Inflammatory macrophage (primary cell): Measurements from ENCODE around the gene TOR2A.

ENCODE experiments used
- DNase-seq, 2 donors: peaks; one replicate each; pipeline ENCODE4 v3.0.0-alpha.2; 2020 to 2022

The TOR2A gene

GRCh38 chr9:127716412-127716811 is 18.7 kb downstream of the TOR2A start:
- no peak for DNase-seq

DNA sequence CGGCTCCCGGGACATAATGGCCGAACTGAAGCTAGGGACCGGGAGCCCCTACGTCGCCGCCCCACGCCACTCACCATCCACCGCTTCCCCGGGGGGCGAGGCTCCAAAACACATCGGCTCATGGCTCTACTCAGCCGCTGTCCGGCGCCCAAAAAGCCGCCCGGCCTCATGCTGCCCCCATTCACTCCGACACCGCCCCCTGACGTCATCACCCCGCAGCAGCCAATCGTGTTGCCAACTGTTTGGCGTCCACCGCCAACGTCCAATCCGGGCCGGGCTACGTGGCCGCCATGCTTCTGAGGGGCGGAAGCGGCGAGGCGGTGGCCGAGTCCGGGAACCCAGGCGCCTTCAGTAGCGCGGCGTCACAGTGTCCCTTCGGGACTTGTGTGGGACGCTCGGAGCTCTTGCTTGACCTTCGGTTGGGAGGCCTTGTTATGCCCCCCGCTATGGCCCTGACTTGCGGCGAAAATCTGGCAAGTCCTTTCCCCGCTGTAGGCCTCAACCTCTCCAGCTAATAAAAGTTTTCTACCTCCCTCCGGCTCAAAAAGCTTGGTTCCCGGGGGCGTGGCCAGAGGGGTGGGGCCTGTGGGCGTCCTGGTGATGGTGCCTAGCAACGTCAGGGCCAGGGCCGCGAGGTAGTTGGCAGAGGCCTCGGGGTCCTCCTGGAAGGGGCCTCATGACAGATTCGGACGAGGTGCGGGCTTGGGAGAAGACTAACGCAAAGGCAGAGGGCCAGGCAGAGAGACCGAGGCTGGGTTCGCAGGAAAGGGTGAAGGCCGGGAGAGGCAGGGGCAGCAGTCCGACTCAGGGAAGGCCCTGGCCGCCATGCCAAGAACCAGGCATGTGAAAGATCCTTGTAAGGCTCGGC is 19.4 kb downstream of the TOR2A start, which contains the start of the genes PTRH1 and TTC16:
TSS of gene PTRH1 (minus strand) at position 194 of the 868 bp plus-strand sequence. CDS start at position 170, 24 bp downstream.
TSS of gene TTC16 (plus strand) at position 610 of the 868 bp plus-strand sequence. CDS start at position 677, 67 bp downstream.
- DNase-seq: peak; percentile 97 to 98

DNA sequence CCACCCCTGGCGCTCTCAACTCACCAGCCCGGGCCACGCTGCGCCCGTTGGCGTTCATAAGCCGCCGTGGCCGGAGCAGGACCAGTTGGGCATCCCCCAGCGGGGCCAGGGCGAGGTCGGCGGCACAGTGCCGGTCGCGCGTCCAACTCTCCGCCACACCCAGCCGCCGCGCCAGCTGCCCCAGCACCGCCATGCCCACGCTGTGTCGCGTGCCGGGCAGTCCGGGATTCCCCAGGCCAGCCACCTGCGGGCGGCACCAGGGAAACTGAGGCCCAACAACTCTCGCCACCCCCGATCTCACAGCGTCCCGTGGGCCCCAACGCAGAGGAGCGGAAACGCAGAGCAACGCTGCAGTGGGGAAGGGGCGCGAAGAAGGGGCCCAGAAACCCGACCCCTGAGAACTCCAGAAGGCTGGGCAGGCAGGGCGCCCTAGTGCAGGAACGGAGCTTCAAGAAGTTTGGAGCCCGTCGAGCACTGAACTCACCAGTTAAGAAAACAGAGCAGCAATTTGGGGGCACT is 20.1 kb downstream of the TOR2A start:
- peak in 1 of 2 donors; percentile 19 for DNase-seq

DNA sequence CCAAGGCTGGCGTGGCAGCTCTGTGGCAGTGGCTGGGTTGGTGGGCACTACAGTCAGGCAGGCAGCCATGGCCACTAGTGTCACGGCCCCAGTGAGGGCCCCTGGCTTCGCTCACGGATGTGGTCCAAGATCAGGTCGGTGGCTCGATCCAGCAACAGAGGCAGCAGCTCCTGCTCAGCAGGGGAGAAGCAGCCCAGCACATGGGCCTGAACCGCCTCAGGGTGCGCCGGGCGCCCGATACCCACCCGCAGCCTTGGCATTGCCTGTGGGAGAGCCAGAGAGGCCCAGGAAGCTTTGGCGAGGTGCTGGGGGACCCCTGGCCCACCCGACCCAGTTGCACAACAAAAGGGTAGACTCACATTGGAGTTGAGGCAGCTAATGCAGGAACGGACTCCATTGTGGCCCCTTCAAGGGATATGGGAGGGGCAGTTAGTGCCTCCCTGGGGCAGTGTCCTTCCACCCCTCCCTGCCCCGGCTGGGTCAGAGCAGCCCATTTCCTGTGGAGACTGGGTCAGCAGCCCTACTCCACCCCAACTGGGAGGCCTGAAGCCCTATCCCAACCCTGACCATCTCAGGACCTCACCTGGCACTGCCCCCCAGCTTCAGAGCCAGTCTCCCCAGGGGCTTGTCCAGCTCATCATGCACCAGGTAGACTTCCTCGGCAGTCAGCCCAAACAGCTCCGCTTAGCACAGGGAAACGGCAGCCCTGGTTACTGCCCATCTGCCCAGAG is 20.9 kb downstream of the TOR2A start:
- DNase-seq: no peak

GRCh38 chr9:127712867-127713266 is 22.2 kb downstream of the TOR2A start:
- DNase-seq: no peak

DNA sequence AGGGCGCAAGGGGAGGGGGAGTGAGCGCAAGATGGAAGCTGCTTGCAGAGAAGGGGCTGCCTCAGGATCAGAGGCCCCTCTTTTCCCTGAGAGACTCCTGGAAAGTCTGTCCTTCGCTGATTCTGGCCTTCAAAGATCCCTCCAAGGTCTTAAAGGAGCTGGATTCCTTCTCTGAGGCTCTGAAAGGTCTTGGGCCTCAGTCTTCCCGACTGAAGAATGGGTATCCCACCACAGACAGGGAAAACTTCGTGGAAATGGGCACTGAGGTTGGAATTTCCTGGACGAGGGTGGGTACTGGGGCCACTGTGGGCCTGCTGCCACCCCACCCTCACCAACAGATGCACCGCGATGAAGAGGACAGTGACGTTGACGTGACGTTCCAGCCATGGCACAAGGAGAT is 22.7 kb downstream of the TOR2A start:
- no peak for DNase-seq

- no peak for DNase-seq
Observed at GRCh38 chr9:127711831-127712274, 23.2 kb downstream of the TOR2A start.

DNA sequence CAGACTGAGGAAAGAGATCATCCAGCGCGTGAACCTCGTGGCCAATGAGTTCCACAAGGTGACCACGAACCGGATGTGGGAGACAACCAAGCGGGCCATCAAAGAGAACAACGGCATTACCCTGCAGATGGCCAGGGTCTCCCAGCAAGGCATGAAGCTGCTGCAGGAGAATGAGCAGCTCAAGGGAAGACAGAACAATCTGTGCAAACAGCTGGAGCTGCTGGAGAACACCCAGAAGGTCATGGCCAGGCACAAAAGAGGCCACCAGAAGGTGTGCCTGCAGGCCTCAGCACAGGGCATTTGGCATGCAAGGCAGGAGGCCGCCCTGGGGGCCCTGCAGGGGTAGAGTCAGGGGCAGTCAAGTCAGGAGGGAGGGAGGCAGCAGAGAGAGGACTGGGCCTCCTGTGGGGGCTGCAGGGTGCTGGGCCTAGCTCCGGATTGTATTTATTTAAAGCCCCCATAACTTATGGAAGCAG is 23.8 kb downstream of the TOR2A start:
- no peak for DNase-seq

DNA sequence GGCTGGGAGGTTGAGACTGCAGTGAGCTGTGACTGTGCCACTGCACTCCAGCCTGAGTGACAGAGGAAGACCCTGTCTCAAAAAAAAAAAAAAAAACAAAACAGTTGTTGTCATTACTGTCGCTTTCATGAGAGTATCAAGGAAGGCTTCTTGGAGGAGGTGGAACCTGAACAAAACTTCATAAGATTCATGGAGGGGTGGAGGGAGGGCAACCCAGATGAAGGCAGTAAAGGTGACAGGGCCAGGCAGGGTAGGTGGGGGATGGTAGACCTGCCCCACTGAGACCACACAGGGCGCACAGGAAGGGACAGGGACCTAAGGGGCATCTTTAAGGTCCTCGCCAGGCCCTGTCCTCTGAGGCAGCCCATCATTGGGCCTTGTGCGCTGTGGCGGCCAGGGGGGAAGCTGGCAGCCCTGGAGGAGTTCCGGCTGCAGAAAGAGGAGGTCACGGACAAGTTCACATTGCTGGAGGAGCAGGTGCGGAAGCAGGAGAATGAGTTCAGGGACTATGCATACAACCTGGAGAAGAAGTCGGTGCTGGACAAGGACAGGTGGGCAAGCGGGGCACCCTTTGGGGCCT is 24.8 kb downstream of the TOR2A start:
- DNase-seq: no peak

GRCh38 chr9:127708952-127709587 is 26.0 kb downstream of the TOR2A start:
- DNase-seq: no peak

GRCh38 chr9:127707766-127708165 is 27.3 kb downstream of the TOR2A start:
- no peak for DNase-seq

- DNase-seq: no peak
Observed at GRCh38 chr9:127706836-127707241, 28.3 kb downstream of the TOR2A start, which contains the start of gene CFAP157. CFAP157 (plus strand) TSS chr9:127706988; CDS start chr9:127707032, 44 bp downstream.

GRCh38 chr9:127705577-127706379 is 29.3 kb downstream of the TOR2A start:
- DNase-seq: no peak

GRCh38 chr9:127703289-127703946 is 31.7 kb downstream of the TOR2A start:
- no peak for DNase-seq

GRCh38 chr9:127700594-127701255 is 34.4 kb downstream of the TOR2A start:
- DNase-seq: no peak

- DNase-seq: no peak
Observed at GRCh38 chr9:127700140-127700539, 35.0 kb downstream of the TOR2A start.

GRCh38 chr9:127698985-127699670 is 36.0 kb downstream of the TOR2A start:
- DNase-seq: peak; percentile 98 to 99

GRCh38 chr9:127698386-127698785 is 36.7 kb downstream of the TOR2A start:
- DNase-seq: no peak

DNA sequence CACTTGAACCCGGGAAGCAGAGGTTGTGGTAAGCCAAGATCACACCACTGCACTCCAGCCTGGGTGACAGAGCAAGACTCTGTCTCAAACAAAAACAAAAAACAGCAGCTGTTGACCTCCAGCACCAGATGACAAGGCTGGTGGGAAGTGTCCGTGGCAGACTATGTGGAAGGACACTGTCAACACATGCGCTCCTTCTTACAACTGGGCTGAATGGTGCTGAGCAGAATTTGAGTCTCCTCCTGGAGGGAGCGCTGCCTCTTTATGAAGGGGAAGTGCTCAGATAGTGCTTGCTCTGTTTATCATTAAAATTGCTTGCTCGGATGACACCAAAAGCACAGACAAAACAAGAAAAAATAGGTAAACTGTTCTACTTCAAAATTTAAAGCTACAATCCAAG is 37.5 kb downstream of the TOR2A start:
- DNase-seq: no peak
